GDM1 (cell line): ENCODE data around the gene RSPH3.

Experiments
- DNase-seq: peaks from one replicate; lab custom pipeline; 2025; lab: John Stamatoyannopoulos, UW

The RSPH3 gene

DNA sequence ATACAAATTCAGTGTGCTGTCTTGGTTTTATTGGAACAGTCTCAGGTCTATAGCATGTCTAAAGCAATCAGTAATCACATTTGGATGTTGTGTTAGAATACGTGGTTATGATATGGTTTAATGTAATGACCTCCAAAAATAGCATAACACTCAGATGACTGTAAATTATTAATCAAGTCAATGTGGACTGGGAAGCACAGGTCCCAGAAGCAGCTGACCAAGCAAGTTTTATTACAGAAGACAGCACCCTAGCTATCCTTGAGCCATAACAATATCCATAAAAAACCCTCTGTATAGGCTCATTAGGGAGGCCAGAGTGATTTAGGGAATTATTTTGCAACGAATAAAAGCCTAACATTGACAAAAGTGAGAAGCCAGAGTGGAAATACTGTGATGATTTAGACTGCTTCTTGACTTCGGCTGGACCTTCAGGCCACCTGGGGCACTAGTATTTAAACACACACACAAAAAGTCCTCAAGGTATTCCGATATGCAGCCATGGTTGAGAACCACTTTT is 66.9 kb downstream of the RSPH3 start:
- no peak for DNase-seq

DNA sequence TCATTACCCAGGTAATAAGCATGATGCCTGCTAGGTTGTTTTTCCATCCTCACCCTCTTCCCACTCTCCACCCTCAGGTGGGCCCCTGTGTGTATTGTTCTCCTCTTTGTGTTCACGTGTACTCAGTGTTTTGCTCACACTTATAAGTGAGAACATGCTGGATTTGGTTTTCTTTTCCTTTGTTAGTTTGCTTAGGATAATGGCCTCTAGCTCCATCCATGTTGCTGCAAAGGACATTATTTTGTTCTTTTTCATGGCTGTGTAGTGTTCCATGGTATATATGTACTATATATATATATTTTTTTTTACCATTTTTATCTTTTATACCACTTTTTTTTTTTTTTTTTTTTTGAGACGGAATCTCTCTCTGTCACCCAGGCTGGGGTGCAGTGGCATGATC is 71.9 kb downstream of the RSPH3 start:
- no peak for DNase-seq

DNA sequence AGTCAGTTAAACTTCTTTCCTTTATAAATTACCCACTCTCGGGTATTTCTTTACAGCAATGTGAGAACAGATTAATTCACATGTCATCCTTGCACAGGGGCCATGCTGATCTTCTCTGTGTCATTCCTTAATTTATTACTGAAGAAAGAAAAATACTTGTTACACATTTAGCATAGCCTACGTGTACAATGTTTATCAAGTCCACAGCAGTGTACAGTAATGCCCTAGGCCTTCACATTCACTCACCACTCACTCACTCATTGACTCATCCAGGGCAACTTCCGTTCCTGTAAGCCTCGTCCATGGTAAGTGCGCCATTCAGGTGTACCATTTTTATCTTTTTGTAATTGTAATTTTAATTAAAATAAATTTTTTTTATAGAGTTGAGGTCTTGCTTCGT is 73.6 kb downstream of the RSPH3 start:
- no peak for DNase-seq

DNA sequence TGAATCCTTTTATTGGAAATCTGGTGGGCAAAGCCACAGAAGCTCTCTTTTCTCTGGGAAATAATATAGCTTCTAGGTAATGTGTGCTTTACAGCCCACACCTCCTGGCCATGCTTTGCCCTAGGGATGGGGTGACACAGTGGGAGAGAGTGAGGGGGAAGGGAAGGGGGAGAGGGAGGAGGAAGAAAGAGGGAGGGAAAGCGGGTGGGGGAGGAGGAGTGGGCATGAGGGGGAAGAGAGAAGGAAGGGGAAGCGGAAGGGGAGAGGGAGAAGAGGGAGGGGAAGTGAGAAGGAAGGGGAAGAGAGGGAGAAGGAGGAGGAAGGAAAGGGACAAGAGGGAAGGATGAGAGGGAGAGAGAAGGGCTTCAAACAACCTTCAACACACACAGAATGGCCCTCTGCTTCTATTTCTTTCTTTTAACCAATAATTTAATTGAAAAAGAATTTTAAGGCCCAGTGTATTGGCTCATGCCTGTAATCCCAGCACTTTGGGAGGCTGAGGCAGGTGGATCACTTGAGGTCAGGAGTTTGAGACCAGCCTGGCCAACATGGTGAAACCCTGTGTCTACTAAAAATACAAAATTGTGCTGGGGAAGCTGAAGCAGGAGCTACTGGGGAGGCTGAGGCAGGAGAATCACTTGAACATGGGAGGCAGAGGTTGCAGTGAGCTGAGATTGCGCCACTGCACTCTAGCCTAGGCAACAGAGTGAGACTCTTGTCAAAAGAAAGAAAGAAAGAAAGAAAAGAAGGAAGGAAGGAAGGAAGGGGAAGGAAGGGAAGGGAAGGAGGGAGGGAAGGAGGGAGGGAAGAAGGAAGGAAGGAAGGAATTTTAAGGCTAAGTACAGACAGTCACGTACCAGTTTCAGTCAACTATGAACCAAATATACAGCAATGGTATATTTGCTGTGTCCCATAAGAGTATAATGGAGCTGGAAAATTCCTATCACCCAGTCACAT is 75.2 kb downstream of the RSPH3 start:
- no peak for DNase-seq

DNA sequence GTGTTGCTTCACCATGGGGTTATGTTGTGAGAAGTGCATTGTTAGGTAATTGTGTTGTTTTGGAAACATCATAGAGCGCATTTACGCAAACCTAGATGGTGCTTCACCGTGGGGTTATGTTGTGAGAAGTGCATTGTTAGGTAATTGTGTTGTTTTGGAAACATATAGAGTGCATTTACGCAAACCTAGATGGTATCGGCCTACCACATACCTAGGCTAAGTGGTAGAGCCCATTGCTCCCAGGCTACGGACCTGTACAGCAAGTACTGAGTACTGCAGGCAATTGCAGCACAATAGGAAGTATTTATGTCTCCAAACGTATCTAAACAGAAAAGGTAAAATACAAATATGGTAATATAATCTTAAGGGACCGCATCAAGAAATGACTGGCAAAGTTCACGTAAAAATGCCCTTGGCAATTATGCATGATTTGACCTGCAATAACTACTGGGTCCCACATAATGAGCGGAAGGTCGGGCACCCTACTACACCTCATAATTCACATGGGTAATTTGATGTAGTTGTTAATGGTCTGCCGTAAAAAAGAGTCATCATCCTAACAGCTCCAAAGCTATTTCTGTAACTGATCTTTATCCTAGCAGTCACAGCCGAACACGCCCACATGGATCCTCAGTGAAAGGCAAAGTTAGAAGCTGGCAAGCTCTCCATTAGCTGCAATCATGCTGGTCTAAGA is 76.0 kb downstream of the RSPH3 start:
- no peak for DNase-seq
